HG03342 (cell line): ENCODE measurements around the gene LRP1.

Source experiments
- ATAC-seq: cut with Tn5 transposase; IDR thresholded peaks from one replicate; pipeline ENCODE4 v1.9.1; 2021; ENCODE audit warnings: mild to moderate bottlenecking, moderate library complexity; ENCODE audit not compliant: unreplicated experiment

The LRP1 gene

GRCh38 chr12:57170927-57171326 is 42.6 kb downstream of the LRP1 start:
- ATAC-seq = no peak

GRCh38 chr12:57171668-57172067 is 43.4 kb downstream of the LRP1 start:
- ATAC-seq = no peak

- ATAC-seq = no peak
Measured at GRCh38 chr12:57173089-57173488, 44.8 kb downstream of the LRP1 start.

GRCh38 chr12:57173683-57174082 is 45.4 kb downstream of the LRP1 start:
- ATAC-seq = no peak

DNA sequence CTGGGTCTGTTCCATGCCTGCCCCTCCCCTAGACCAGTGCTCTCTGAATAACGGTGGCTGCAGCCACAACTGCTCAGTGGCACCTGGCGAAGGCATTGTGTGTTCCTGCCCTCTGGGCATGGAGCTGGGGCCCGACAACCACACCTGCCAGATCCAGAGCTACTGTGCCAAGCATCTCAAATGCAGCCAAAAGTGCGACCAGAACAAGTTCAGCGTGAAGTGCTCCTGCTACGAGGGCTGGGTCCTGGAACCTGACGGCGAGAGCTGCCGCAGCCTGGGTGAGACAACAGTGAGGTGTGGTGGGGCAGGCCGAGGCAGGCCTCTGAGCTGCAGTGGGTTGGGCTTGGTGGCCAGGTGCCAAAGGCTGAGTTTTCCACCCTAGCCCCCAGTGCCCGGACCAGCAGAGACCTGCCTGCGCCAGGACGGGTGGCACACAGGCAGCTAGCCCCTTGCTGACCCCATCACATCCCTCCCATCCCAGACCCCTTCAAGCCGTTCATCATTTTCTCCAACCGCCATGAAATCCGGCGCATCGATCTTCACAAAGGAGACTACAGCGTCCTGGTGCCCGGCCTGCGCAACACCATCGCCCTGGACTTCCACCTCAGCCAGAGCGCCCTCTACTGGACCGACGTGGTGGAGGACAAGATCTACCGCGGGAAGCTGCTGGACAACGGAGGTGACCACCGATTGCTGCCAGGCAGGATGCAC is 47.3 kb downstream of the LRP1 start:
- ATAC-seq = no peak

- no peak for ATAC-seq
Measured at GRCh38 chr12:57176139-57176477, 47.8 kb downstream of the LRP1 start.

- no peak for ATAC-seq
Measured at GRCh38 chr12:57176846-57177245, 48.6 kb downstream of the LRP1 start.

GRCh38 chr12:57177354-57177753 is 49.1 kb downstream of the LRP1 start:
- no peak for ATAC-seq

DNA sequence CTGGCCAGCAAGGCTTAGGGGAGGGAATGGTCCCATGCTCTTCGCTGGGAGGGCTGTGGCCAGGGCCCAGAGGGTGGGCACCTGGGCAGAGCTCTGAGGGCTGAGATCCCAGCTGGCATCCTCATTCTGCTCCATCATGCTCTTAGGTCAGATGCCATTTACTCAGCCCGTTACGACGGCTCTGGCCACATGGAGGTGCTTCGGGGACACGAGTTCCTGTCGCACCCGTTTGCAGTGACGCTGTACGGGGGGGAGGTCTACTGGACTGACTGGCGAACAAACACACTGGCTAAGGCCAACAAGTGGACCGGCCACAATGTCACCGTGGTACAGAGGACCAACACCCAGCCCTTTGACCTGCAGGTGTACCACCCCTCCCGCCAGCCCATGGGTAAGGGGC is 49.9 kb downstream of the LRP1 start:
- ATAC-seq = no peak

DNA sequence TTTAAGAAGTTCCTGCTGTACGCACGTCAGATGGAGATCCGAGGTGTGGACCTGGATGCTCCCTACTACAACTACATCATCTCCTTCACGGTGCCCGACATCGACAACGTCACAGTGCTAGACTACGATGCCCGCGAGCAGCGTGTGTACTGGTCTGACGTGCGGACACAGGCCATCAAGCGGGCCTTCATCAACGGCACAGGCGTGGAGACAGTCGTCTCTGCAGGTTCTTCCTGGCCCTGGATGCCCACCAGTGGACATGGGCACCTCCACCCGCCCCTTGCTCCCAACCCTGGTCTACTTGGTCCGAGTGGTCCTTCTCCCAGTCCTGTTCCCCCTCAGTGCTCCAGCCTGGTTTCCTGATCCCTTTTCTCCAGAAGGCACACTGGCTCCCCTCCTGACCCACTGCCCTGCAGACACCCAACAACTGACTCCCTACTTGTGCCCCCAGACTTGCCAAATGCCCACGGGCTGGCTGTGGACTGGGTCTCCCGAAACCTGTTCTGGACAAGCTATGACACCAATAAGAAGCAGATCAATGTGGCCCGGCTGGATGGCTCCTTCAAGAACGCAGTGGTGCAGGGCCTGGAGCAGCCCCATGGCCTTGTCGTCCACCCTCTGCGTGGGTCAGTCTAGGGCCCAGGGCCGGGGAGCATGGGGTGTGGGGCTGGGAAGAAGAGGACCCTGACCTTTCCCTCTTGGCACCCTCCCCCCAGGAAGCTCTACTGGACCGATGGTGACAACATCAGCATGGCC is 51.2 kb downstream of the LRP1 start:
- no peak for ATAC-seq

- ATAC-seq = no peak
Measured at GRCh38 chr12:57180321-57180989, 52.2 kb downstream of the LRP1 start.

GRCh38 chr12:57181072-57181471 is 52.8 kb downstream of the LRP1 start:
- ATAC-seq = no peak

- ATAC-seq = no peak
Measured at GRCh38 chr12:57181561-57182155, 53.4 kb downstream of the LRP1 start.

- ATAC-seq = peak; percentile 86
Measured at GRCh38 chr12:57182918-57183575, 54.8 kb downstream of the LRP1 start.

GRCh38 chr12:57183939-57184725 is 55.8 kb downstream of the LRP1 start:
- ATAC-seq = no peak

DNA sequence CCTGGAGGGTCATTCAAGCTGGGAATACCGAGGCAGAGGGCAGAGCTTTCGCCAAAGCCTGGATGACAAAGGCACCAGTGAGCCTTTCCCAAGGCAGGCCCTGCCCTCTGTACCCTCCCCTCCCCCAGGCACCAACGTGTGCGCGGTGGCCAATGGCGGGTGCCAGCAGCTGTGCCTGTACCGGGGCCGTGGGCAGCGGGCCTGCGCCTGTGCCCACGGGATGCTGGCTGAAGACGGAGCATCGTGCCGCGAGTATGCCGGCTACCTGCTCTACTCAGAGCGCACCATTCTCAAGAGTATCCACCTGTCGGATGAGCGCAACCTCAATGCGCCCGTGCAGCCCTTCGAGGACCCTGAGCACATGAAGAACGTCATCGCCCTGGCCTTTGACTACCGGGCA is 57.1 kb downstream of the LRP1 start:
- no peak for ATAC-seq

DNA sequence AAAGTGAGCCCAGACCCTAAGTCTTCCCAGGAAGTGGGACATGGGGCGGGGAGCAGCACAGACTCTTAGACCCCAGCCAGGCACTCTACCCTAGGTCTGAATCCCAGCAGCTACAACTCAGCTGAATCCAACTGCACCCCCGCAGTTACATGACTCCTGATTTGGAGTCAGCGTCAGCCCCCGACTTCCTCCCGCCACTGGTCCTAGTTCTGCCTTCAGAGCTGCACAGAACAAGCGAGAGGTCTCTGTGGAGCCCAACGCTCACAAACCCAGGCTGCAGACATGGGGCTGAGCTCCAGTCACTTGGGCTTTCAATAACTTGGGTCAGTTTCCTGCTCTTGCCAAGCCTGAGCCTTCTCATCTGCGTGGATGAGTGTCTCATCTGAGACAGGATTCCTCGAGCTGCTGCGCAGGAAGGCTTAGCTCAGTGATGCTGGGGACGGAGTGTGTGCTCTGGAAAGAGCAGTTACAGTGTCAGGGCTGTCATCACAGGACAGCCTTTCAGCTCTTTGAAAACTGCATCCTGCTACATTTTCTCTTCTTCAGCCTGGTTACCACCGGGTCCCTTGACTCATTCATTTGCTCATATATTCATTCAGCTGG is 57.7 kb downstream of the LRP1 start:
- no peak for ATAC-seq

DNA sequence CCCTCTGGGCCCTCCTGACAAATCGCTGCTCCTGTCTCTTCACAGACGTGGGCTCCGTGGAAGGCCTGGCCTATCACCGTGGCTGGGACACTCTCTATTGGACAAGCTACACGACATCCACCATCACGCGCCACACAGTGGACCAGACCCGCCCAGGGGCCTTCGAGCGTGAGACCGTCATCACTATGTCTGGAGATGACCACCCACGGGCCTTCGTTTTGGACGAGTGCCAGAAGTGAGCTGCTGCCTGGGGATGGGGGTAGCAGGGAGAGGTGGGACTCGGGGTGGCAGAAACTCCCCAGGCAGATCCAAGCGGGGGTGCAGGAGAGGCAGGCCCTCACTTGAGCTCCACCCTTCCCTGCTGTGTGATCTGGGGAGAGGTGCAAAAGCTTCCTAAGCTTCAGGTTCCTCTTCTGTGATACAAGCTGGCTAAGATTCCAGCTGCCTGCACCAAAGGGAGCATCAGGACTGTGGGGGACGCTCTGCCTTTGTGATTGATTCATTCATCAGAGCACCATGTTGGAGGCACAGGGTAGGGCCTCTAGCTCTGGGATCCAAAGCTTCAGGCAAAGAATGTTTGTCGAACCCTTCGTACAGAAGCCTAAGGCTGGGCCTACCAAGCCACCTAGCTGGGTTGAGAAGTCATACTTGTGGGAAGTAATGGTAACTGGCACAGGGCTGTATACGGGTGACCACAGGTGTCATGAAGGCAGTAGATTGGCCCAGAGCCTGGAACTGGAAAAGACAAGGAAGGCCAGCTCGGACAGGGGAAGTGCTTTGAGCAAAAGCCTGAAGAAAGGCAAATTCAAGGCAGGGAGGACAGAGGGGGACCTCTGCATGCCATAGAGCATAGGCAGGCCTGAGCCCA is 59.2 kb downstream of the LRP1 start:
- no peak for ATAC-seq

DNA sequence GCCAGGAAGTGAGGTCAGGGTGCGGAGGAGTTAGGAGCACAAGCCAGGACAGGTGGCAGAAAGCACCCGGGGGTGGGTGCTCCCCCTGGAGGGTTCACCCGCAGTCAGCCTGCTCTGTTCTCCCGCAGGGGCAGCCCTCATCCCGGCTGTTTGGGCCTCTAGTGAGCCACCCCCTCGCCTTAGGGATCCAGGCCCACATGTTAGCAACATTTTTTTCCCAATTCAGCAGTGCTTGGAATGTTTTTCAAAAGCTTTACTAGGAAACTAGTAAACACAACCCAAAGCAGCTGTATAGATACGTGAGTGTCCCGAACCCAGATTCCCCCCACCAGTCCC is 59.8 kb downstream of the LRP1 start:
- no peak for ATAC-seq
